GM19099 (cell line): ENCODE results near the gene GEMIN4.

ENCODE experiments used
- POLR2A ChIP-seq: IDR thresholded peaks from 3 replicates; pipeline ENCODE4 v1.6.1; 2011; ENCODE audit warnings: low read depth; ENCODE audit not compliant: insufficient read length; ENCODE audit errors: extremely low read depth

The GEMIN4 gene

GRCh38 chr17:752002-752619 lies at the start of gene GEMIN4:
TSS of gene GEMIN4 (minus strand) at chr17:752264. CDS start at chr17:752142, 122 bp downstream.
- peak; percentile 92 for TF ChIP-seq POLR2A

GRCh38 chr17:801660-802059 lies 49.6 kb upstream of the GEMIN4 start:
- TF ChIP-seq POLR2A: no peak

GRCh38 chr17:800446-801242 lies 48.6 kb upstream of the GEMIN4 start:
- TF ChIP-seq POLR2A: no peak

- TF ChIP-seq POLR2A: no peak
Observed at GRCh38 chr17:799261-799660, 47.2 kb upstream of the GEMIN4 start.

GRCh38 chr17:798246-798645 lies 46.2 kb upstream of the GEMIN4 start:
- no peak for TF ChIP-seq POLR2A

GRCh38 chr17:797236-797840 lies 45.3 kb upstream of the GEMIN4 start:
- TF ChIP-seq POLR2A: no peak

GRCh38 chr17:796609-797008 lies 44.5 kb upstream of the GEMIN4 start:
- TF ChIP-seq POLR2A: no peak

GRCh38 chr17:795721-796120 lies 43.7 kb upstream of the GEMIN4 start:
- no peak for TF ChIP-seq POLR2A

GRCh38 chr17:795276-795675 lies 43.2 kb upstream of the GEMIN4 start:
- no peak for TF ChIP-seq POLR2A

- TF ChIP-seq POLR2A: no peak
Observed at GRCh38 chr17:794876-795275, 42.8 kb upstream of the GEMIN4 start.

GRCh38 chr17:792277-792676 lies 40.2 kb upstream of the GEMIN4 start:
- TF ChIP-seq POLR2A: no peak

- TF ChIP-seq POLR2A: no peak
Observed at GRCh38 chr17:791829-792228, 39.8 kb upstream of the GEMIN4 start.

- TF ChIP-seq POLR2A: no peak
Observed at GRCh38 chr17:789160-789840, 37.2 kb upstream of the GEMIN4 start.

- no peak for TF ChIP-seq POLR2A
Observed at GRCh38 chr17:788551-788950, 36.5 kb upstream of the GEMIN4 start.

GRCh38 chr17:787641-788221 lies 35.7 kb upstream of the GEMIN4 start:
- no peak for TF ChIP-seq POLR2A
